ENCODE data around the gene CYREN. TPM values are rescaled to one million over a fixed set of nuclear protein-coding genes. Genes with fewer than 3 reads are reported as not detected.
A peak's percentile ranks its signal among the peaks of the same experiment; 100 is the strongest.
"Not testable (repeated sequence)": the region's sequence is repeated elsewhere in the genome, so short reads cannot be mapped to it uniquely, and the experiment has no call there.

Gene CYREN
- total RNA-seq, 2 donors from 2014 or later = 34.5 to 37.6 TPM

DNA sequence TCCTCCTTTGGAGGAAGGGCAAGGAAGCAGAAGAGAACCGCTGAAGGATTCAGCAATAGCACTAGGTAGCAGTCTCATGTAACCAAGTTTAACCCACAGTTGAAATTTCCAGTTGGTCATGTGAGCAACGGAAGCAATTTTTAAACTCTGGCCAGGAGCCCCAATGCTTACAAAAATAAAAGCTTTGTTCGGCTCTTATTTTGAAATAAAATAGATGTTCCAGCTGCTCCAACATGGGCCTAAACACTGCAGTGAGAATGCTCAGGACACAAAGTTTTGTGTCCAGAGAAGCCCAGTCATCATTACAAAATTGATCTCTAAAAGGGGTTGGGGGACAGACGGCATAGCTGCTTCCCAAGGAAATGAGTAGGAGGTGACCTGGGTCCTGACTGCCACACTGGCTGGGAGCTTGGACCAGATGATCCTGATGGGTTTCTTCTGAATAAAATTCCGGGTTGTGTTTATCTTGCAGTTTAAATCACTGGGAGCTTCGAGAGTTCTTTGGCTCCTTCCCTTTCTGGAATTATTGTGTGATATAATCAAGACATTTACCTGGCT lies 23.1 kb downstream of the CYREN start:
- peak overlapping the region; percentile 48 to 79 for H3K9ac ChIP-seq (ENCODE audit: low read depth in 2 of 2, low read length in 2 of 2)
- H3K4me1 ChIP-seq = no peaks in the 10 kb centered on the region
- no peaks in the 10 kb centered on the region for H3K27me3 ChIP-seq
- H3K27ac ChIP-seq = peak overlapping the region; percentile 92
- intact Hi-C loops (cut with DNase I) = no loop called here
- no peaks in the 10 kb centered on the region for H3K36me3 ChIP-seq
- H3K9me3 ChIP-seq = no peaks in the 10 kb centered on the region
- DNase-seq = no peak
- peak overlapping the region; percentile 49 for H3K4me3 ChIP-seq
- TF ChIP-seq CTCF (IDR thresholded peaks at IDR 0.05) = no peak

- intact Hi-C loops (cut with DNase I) = no loop called here
- no peak for TF ChIP-seq CTCF (IDR thresholded peaks at IDR 0.05)
Measured at GRCh38 chr7:135143885-135144668, 26.4 kb downstream of the CYREN start.

DNA sequence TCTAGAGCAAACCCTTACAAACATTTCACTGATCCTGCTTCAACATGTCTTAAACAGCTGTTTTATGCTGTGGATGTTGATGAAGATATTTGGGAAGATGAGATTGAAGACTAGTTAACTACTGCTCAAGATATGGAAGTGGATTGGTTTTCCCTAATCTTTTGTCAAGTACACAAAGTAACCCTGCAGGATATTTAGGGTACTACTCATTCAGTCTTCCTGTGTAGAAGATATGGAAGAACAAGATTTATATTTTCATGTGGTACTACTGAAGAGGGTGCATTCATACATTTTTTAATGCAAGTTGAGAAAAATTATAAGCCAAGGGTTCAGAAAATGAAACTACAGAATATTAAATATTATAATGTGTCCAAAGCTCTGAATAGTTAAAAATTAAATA lies 40.9 kb downstream of the CYREN start:
- no peaks in the 10 kb centered on the region for H3K36me3 ChIP-seq
- H3K27ac ChIP-seq = no peak overlapping the region
- TF ChIP-seq CTCF (IDR thresholded peaks at IDR 0.05) = no peak
- H3K27me3 ChIP-seq = no peaks in the 10 kb centered on the region
- no peaks in the 10 kb centered on the region for H3K4me1 ChIP-seq
- intact Hi-C loops (cut with DNase I) = no loop called here
- H3K9me3 ChIP-seq = no peaks in the 10 kb centered on the region
- no peak overlapping the region for H3K4me3 ChIP-seq
- no peak overlapping the region for H3K9ac ChIP-seq (ENCODE audit: low read depth in 2 of 2, low read length in 2 of 2)
- DNase-seq = no peak

More at GRCh38 chr7:135143885-135144668, 26.4 kb downstream of the CYREN start:
- Histone ChIP-seq H3K9ac (ENCODE audit: low read depth in 2 of 2, low read length in 2 of 2) (no peak overlapping the region), H3K9me3 (no peaks in the 10 kb centered on the region), H3K27ac (no peak overlapping the region), H3K27me3 (no peaks in the 10 kb centered on the region), H3K4me1 (no peaks in the 10 kb centered on the region), H3K36me3 (no peaks in the 10 kb centered on the region), H3K4me3 (no peak overlapping the region)
- DNase-seq = no peak

DNA sequence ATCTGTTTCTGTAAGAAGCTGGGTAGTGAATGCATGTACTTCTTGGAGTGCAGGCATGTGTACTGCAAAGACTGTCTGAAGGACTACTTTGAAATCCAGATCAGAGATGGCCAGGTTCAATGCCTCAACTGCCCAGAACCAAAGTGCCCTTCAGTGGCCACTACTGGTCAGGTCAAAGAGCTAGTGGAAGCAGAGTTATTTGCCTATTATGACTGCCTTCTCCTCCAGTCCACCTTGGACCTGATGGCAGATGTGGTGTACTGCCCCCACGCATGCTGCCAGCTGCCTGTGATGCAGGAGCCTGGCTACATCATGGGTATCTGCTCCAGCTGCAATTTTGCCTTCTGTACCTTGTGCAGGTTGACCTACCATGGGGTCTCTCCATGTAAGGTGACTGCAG lies 41.6 kb downstream of the CYREN start:
- DNase-seq = no peak
- no peaks in the 10 kb centered on the region for H3K4me1 ChIP-seq
- H3K36me3 ChIP-seq = no peaks in the 10 kb centered on the region
- H3K4me3 ChIP-seq = no peak overlapping the region
- no peak overlapping the region for H3K9ac ChIP-seq (ENCODE audit: low read depth in 2 of 2, low read length in 2 of 2)
- no peak for TF ChIP-seq CTCF (IDR thresholded peaks at IDR 0.05)
- H3K9me3 ChIP-seq = no peaks in the 10 kb centered on the region
- H3K27ac ChIP-seq = no peak overlapping the region
- no peaks in the 10 kb centered on the region for H3K27me3 ChIP-seq
- intact Hi-C loops (cut with DNase I) = no loop called here

- H3K27ac ChIP-seq; H3K36me3 ChIP-seq; H3K9ac ChIP-seq (ENCODE audit: low read depth in 2 of 2, low read length in 2 of 2); DNase-seq; intact Hi-C loops (cut with DNase I); H3K4me3 ChIP-seq; H3K27me3 ChIP-seq; H3K9me3 ChIP-seq; H3K4me1 ChIP-seq: not testable (repeated sequence)
Measured at GRCh38 chr7:135124631-135125030, 45.9 kb downstream of the CYREN start.

DNA sequence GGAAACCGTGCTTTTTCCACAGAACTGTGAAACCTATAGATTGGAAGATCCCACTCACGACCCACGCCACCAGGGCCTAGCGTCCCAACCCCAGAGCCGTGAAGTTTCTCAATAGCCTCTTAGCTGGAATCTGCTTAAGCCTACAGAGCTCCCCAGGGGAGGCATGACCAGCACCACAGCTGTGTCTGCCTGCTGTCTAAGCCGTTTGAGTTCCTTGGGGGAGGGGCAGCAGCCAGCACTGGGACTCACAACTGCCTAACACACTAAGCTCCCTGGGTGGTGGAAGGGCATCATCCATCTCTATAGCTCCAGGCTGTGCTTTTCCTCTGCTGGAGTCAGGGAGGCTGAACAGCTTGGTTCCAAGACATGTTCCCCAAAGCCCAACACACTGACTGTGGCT lies 48.6 kb downstream of the CYREN start:
- H3K4me1 ChIP-seq = no peaks in the 10 kb centered on the region
- no peaks in the 10 kb centered on the region for H3K36me3 ChIP-seq
- no peaks in the 10 kb centered on the region for H3K9me3 ChIP-seq
- intact Hi-C loops (cut with DNase I) = no loop called here
- H3K27me3 ChIP-seq = no peaks in the 10 kb centered on the region
- DNase-seq = no peak
- H3K9ac ChIP-seq (ENCODE audit: low read depth in 2 of 2, low read length in 2 of 2) = no peak overlapping the region
- no peak overlapping the region for H3K4me3 ChIP-seq
- no peak overlapping the region for H3K27ac ChIP-seq
- no peak for TF ChIP-seq CTCF (IDR thresholded peaks at IDR 0.05)
